ENCODE measurements around the gene C5.
"Not testable (repeated sequence)": the region's sequence is repeated elsewhere in the genome, so short reads cannot be mapped to it uniquely, and the experiment has no call there.

Gene C5

DNA sequence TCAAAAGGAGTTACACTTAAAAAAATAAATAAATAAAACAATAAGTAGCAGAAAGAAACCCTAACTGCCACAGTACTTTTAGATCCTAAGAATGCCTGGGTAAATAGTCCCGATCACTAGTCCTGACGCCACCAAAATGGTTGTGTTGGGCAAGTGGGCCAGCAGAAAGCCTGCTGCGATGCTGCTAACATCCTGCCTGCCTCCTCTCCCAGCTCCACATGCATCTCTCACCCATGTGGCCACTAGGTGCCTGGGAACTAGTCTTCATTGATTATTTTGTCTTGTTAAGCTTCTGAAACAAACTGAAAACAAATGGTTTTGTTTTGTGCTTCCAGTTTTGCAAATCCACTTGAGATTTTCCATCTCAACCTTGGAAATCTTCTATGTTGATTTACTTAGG lies 69.1 kb downstream of the C5 start:
- DNase-seq (ENCODE audit: low read depth, low spot score): no peak

DNA sequence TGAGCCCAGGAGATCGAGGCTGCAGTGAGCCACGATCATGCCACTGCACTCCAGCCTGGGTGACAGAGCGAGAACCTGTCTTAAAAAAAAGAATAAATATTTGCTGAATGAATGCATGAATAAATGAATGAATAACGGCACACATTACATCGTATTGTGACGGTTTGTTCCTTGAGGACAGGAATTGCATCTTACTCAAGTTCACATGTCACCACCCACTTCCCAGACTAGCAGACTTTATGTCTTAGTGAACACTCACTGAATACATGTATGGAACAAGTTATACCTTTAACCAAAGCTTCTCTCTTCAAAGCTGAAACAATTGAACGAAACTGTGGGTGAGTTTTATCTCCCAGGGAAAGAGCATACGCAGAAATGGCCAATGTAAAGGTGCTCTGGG lies 70.3 kb downstream of the C5 start:
- no peak for DNase-seq (ENCODE audit: low read depth, low spot score)

DNA sequence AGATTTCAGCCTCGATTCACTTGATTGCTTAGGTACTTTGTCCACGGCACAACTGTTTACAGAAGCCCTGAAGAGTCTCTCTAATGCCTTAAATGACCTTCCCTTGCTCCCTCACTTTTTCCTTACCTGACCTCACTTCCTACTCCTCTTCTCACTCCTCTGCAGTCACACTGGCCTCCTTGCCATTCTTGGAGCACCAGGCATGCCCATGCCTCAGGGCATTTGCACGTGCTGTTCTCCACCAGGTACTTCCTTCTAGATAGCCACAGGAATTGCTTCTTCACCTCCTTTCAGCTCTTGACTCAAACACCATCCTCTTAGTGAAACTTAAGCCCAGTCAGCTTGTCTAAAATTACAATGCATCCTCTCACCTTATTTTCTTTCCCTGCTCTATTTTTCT lies 71.1 kb downstream of the C5 start:
- no peak for DNase-seq (ENCODE audit: low read depth, low spot score)

- no peak for DNase-seq (ENCODE audit: low read depth, low spot score)
Measured at GRCh38 chr9:120977321-120977720, 72.8 kb downstream of the C5 start.

GRCh38 chr9:120974921-120975320 lies 75.2 kb downstream of the C5 start:
- no peak for DNase-seq (ENCODE audit: low read depth, low spot score)

GRCh38 chr9:120974181-120974580 lies 75.9 kb downstream of the C5 start:
- no peak for DNase-seq (ENCODE audit: low read depth, low spot score)

DNA sequence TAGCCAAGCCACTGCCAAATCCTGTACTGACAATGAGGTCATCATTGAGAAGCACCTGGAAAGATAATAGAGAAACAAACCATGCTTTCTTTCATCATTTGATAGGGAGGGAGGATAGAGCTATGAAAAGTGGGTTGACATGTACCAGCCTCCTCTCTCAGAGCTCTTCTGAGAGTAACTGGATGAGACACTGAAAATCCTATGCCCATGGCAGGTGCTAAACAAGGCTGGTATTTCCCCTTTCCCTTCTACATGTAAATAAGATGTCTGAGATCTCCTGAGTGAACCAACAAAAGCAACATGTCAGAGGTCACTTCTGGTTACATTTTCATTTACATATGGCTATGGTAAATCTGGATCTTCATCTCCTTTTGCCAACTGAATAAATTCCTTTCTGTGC lies 78.1 kb downstream of the C5 start:
- no peak for DNase-seq (ENCODE audit: low read depth, low spot score)

DNA sequence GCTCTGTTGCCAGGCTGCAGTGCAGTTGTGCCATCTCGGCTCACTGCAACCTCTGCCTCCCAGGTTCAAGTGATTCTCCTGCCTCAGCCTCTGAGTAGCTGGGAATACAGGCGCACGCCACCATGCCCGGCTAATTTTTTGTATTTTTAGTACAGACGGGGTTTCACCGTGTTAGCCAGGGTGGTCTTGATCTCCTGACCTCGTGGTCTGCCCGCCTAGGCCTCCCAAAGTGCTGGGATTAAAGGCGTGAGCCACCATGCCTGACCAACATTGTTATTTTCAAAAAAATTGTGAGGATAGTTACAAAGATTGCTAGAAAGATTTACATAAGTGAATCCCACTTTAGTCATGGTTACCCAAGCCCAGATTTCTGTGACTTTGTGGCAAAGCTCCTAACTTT lies 78.6 kb downstream of the C5 start:
- not testable (repeated sequence) for DNase-seq (ENCODE audit: low read depth, low spot score)

DNA sequence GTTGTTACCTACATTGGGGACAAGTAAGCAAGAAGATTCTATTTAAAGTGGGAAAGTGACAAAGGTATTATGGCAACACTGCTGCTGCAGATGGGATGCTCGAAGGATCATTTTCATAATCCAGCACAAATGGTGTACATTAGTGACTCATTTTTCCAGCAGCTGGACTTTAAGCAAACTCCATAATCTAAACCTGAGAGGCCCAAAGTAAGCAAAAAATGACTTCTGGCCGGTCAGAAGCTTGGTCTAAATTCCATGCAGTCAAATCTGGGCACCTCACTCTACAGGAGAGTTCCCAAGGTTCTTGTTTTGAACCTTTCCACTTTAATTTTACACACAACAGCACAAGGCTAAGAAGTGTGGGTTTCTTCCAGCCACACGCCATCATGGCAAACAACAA lies 79.8 kb downstream of the C5 start:
- no peak for DNase-seq (ENCODE audit: low read depth, low spot score)

GRCh38 chr9:120966013-120966369 lies 84.1 kb downstream of the C5 start:
- no peak for DNase-seq (ENCODE audit: low read depth, low spot score)

GRCh38 chr9:120965344-120966012 lies 84.6 kb downstream of the C5 start:
- no peak for DNase-seq (ENCODE audit: low read depth, low spot score)

DNA sequence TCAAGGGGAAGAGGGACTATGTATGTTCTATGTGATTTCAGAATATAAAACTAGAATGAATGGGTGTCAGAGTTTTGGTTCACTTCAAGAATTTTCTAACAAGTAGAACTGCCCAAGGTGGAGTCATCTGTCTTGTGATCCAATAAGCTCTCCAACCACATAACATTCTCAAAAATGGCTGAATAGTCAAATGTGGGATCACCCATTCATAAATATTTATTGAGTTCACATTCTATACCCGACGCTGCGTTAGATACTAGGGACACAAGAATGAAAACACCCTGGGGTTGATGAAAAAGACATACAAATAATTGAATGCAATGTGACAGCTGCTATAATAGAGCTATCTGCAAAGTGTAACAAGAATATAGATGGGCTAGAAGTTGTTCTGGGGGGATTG lies 88.1 kb downstream of the C5 start:
- DNase-seq (ENCODE audit: low read depth, low spot score): no peak

DNA sequence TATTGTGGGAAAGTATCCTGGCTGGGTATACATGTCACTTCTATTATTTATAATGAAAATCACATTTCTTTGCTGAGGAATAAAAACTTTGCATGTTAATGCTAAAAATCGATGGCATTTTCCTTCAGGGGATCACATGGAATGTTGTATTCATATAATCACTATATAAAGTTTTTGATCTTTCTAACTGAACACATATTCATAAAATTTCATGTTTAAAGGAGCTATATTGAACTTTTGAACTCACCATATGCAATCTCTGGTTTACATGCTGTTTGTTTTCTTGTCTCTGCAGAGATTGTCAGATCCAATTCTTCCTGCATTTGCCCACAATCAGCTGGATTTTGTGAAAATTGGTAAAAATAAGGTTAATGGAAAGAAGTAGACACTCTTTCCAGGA lies 90.1 kb downstream of the C5 start:
- no peak for DNase-seq (ENCODE audit: low read depth, low spot score)

- DNase-seq (ENCODE audit: low read depth, low spot score): no peak
Measured at GRCh38 chr9:120956862-120957261, 93.2 kb downstream of the C5 start.

DNA sequence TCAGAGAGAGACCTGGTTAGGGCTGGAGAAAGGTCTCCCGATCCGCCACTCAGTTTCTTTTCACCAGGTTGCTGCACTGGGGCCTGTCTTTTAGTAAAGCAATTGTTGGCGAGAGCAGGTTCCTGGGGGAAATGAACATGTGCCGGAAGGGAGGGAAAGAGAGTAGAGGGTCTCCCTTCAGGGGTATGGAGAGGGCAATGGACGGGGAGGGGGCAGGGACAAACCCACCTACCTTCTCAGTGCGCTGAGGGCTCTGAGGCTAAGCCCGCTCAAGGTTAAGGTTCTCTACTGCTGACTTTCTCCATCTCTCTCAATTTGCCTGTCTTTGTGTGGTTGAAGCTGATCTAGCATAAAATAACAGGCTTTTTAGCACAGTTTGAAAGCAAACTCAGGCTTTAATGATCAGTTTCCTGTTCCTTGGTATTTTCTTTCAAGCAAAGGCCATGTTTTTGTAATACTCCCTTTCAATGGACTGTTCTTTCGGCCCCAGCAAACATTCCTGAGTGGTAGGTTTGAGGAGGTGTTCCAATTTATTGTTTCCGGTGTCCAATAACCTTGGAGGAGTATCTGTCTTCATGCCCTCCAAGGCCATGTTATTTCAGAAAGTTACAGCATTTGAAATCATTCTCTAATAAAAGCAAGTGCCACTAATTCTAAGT lies 98.0 kb downstream of the C5 start:
- DNase-seq (ENCODE audit: low read depth, low spot score): no peak

- no peak for DNase-seq (ENCODE audit: low read depth, low spot score)
Measured at GRCh38 chr9:120950421-120951388, 99.4 kb downstream of the C5 start.

DNA sequence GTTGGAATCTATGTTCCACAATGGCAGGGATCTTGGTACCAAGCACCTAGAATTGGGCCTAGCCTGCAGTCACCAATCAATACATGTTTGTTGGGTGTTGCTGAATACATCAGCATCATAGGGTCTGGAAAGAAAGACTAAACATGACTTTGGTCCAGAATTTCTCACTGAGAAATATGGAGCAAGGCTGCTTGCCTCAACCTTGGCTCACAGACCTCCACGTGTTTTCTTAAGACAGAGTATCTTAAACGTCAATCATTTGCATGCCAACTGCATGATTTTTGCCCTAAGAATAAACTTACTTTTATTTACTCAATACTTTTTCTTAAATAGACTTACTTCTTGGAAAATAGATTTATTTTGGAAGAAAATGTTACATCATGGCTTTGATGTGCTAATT lies 100.8 kb downstream of the C5 start:
- no peak for DNase-seq (ENCODE audit: low read depth, low spot score)

DNA sequence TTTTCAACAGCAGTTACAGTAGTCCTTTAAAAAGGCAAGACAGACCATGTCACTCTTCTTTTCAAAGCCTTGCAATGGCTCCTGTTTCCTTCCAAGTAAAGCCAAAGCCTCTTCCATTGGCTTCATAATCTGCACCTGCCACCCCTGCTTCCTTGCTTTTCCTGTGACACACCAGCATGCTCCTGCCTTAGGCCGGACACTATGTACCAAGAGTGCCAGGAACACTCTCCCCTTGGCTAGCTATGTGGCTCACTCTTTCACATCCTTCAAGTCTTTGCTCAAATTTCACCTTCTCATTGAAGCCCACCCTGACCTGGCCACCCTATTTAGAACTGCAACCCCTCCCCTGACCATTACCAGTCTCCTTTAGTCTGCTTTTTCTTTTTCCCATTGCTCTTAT lies 101.3 kb downstream of the C5 start:
- DNase-seq (ENCODE audit: low read depth, low spot score): no peak

GRCh38 chr9:120947222-120947621 lies 102.9 kb downstream of the C5 start:
- no peak for DNase-seq (ENCODE audit: low read depth, low spot score)

GRCh38 chr9:120946259-120946658 lies 103.8 kb downstream of the C5 start:
- no peak for DNase-seq (ENCODE audit: low read depth, low spot score)

DNA sequence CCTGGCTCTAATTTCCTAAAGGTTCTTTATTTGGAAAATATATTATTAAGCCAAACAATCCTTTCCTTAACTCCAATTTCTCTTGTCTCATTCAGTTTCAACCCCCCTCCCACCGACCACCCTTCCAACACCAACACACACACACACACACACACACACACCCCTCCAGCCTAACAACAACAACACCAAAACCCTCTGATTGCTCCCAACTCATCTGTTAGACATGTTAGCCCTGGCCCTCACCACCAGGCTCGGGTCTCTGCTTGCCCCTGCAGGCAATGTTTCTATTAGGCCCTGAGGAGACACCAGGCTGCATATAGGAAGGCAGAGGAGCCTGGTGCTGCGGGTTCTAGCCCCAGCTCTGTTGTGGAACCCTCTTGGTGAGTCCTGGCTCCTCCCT lies 105.1 kb downstream of the C5 start:
- DNase-seq (ENCODE audit: low read depth, low spot score): no peak

GRCh38 chr9:120944434-120944843 lies 105.6 kb downstream of the C5 start:
- no peak for DNase-seq (ENCODE audit: low read depth, low spot score)

All from brain pericyte (primary cell).